NK-92 treated with Interleukin-12 subunit alpha and Interleukin-12 subunit beta, amount 100 ng/mL, for 24 hours (cell line): Measurements from ENCODE around the gene ALG14.

Experiments used
- DNase-seq: peaks from one replicate; lab custom pipeline; 2025; lab: John Stamatoyannopoulos, UW

The ALG14 gene

DNA sequence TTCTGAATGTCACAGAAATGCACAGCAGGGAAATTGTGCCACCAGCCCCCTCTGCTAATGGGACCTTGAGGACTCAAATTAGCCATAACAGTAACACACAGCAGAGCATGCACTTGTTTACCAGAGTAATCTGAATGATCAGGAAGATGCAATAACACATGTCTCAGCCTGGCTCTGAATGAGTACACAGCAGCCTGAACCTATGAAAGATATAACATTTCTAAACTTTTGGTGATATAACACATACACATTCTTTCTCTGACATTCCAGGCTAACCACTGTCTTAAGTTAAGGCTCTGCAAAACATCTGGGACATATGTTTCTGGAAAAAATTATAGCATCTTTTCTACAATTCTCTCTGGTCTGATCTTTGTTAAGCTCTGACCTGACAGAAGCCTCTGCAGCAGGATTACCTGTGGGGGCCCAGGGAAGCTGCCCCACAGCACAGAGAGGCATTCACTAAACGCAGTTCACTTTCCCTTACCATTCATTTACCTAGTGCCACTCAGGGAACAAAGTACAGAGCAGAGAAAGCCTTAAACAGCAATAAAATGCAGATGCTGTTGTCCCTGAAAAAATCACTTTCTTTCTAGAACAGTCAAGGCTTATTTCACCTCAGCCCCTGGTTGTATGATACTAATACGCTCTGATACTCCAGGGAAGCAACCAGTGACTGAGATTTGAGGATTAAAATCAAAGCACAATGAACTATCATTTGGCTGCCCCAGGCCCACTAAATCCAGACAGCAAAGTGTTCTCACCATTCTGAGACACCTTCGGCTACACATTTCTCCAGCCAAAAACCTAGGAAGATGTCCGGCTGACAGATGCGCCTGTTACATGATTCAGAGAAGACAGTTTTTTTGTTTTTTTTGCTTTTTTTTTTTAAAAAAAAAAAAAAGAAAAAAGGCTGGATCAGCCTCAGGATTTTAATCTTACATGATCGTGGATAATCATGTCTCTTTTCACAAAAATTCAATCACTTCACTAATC is 91.9 kb downstream of the ALG14 start:
- no peak for DNase-seq

DNA sequence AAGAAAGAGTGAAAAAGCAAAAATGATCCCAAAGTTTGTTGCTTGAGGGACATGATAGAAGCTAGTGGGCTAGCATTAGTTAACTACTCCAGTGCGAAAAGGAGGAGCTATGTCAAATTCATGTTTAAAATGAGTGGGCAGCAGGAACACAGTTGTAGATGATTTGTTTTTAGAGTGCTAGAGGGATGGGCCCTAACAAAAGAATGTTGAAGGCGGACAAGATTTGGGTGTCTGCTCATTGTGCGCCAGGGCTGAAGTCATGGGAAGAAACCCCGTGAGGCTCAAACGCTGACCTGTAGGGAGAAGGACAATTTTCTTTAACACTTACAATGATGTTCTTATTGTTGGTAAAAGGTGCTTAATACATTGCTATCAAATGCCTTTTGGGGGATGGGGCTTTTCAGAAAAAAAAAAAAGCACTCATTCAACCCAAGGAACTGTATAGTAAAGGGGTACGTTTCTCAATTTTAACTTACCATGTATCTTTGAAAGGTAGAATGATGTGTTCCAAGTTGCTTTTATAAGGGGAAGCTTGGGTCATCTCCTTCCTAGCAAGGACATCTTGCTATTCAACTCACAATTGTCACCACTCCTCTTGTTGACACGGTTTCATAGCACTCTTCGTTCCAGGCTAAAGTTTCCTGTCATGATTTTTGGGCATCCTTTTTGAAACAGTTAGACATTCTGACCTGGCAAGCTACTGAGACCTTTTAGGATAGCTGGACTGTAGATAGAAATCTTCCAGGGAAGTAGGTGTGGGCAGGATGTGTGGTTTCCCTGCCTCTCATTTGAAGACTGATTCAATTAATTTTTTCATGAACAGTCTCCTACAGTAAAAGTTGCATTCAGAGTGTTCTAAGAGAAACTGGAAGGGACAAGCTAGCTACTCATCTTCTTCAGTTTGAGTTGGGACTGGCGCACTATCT is 92.8 kb downstream of the ALG14 start:
- no peak for DNase-seq

- DNase-seq, result no peak
These were observed 93.6 kb downstream of the ALG14 start for GRCh38 chr1:94979131-94979530.

DNA sequence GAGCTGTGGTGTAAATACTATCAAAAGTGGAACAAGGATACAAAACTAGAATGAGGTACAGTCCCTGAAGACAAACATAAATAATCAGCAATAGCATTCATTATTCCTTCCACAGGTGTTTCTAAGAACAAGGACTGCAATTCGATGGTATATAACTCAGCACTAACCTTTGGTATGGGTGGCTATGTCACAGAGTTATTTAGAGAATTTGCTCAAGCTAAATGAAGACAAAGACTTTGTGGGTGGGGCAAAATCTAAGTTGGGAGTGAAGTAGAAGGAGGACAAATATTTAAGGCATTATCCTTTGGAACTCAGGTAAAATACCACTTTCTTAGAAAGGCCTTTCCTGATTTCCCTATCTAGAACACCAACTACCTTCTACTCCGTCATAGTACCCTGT is 94.3 kb downstream of the ALG14 start:
- no peak for DNase-seq

DNA sequence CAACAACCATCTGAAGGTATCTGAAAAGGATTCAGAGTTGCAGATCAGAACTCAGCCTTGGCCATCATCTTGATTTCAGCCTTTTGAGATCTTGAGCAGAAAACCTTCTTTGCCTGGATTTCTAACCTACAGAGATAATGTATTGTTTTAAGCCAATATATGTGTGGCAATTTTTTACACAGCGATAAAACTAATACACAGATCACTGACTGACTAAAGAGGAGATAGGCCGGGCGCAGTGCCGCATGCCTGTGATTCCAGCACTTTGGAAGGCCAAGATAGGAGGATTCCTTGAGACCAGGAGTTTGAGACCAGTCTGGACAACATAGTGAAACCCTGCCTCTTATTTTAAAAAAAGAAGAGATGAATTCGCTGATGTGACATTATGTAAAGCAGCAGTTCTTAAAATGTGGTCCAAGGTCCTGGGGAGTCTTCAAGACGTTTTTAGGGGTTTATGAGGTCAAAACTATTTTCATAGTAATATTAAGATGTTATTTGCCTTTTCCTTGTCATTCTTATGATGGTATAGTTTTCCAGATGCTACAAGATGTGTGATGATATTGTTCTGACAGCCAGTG is 95.7 kb downstream of the ALG14 start:
- DNase-seq, result no peak

DNA sequence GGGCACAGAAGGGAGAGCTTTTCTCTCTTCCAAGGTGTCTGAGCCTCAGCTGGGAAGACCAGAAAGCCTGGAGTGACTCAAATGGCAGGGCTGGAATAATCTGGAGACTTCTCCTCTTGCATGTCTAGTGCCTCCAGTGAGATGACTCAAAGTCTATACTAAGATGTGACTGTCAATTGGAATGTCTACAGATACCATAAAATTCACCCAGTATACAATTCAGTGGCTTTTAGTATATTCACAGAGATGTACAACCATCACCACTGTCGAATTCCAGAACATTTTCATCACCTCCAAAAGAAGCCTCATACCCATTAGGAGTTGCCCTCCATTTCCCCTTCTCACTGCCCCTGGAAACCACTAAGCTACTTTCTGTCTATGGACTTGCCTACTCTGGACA is 97.9 kb downstream of the ALG14 start:
- no peak for DNase-seq

DNA sequence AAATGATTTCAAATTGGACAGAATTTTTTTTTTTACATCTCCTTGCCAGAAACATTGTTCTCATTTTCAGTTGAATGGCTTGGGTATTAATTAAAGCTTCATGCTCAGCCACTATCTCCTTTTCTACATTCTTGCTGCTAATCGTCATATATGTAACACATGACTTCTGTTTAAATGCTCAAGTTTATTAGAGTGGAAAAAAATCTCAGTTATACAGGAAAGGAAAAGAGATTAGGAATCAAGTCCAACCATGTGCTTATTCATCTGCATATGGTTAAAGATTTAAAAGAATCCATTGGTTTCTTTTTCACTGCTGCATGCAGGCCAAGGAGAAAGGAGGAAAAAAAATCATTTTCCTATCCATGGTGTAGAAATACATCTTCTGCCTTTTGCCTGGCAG is 98.5 kb downstream of the ALG14 start:
- DNase-seq, result no peak

DNA sequence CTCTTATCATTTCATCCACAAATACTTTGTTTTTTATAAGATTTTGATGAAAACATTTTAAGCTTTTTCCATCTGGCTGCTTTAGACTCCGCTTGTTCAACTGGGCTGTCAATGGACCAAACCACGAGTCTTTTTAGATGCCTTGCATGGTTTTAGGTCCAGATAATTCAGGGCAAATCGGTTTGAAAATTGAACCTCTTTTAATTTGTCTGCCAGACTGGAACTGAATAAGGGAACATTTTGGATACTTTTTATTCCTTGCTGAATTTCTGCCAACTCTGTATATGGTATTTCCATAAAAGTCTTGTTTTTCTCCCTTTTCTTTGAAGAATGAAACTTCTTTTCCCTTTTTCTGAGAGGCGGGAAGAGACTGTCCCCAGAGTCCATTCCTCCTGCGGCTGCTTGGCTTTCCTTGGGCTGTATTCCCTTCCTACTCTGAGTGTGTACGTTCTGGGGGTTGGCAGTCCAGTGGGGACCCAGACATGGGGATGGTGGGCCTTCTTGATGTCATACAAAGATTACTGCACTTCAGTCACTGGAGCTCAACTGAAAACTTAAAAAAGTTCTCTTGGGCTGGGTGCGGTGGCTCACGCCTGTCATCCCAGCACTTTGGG is 99.3 kb downstream of the ALG14 start:
- DNase-seq, result no peak

DNA sequence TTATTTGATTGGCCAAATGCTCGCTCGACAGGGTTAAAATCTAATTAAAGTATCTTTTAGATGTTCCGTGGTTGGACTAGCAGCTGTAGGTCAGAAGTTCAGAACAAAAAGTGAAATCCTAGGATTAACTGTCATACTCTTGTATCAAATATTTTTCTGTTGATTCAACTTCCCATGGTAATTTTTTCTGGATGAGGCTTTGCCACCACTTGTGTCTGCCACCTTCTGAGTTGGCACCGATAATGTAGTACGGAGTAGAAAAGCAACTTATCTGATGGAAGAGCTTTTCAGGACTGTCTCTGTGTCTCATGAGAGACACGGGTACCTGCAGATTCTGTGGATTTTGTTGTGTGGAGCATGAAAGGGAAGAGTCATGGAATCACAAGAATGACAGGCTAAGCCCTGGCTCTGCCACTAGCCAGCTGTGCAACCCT is 101.2 kb downstream of the ALG14 start:
- DNase-seq, result no peak

DNA sequence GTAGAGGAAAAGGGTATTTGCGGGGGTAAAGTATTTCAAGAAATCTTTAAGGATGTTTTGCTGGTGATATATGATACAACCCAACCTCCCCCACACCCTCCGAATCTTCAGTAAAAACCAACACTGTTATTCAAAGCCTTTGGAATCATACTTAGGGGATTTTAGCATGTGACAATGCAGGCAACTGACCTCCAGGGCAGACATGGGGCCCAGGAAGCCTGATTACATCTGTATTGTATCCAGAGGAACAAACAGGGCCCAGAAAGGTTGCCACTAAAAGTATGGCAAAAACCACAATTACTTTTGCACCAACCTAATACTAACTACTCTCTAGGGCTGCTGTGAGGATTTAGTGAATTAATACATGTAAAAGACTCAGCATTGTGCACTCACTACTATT is 102.0 kb downstream of the ALG14 start:
- no peak for DNase-seq

GRCh38 chr1:94969137-94969536 is 103.6 kb downstream of the ALG14 start:
- no peak for DNase-seq

DNA sequence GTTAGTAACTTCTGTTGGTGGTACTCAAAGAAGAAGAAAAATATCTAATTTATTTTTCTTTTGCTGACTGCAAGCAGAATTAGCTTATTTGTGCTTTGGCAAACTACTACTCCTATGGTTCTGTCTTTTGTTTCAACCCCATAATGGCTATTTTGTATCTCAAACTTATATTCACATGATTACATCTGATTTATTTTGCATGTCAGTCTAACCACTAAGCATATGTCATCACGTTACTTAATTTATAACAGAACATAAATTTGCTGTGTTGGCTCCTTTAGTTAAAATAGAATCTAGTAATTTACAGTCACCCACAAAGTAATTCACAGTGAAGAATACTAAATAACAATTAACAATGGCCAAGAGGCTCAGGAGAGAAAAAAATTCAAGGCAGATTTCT is 106.7 kb downstream of the ALG14 start:
- DNase-seq, result no peak

DNA sequence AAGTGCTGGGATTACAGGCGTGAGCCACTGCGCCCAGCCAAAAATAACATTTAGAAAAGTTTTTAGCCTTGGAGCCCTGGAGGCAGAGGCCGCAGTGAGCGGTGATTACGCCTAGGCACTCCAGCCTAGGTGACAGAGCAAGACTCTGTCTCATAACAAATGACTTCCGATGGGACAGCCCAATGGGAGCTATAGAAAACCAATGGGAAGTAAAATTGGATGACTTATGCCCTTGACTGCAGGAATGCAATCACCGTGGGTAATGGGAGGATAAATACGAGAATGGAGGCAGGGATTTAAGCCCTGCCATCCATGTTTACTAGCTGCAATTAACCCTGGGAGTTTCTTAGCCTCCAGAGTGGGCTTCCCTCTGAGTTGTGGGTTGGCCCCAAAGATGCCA is 108.9 kb downstream of the ALG14 start:
- DNase-seq, result no peak

DNA sequence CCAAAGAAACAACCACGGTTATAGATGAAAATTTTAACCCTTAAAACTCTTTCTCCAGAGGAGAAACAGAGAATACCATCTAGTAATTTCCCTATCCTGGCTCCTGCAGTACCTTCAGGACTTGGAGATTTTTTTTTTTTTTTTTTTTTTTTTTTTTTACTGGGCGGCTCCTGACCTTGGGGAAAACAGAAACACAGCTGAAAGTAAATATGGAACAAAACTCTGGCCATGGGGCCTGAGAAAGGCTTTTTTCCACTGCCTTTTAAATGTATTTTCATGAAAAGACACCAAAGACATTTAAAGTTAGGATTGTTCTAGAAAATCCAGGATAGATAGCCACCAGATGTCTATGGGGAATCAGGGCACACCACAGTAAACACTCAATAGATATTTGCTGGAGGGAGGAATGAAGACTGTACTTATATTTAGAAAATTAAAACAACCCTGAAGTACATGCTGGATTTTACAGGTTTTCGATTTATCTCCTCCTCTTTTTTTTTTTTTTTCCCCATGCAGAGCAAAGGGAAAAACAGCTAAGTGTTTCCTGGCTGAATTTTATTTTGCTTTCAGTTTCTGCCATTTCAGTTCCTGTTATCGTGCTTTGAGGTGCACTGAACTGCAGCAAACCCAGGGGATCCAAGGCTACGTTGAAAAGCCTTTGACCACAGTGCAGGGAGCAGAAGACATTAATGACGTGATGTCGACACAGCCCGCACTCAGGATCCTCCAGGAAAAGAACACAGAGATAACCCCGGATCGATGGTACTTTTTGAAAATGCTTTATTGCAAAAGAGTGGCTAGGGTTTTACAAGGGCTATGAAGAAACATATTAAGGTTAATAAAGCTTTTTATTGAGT is 110.1 kb downstream of the ALG14 start:
- peak; percentile 2 for DNase-seq

DNA sequence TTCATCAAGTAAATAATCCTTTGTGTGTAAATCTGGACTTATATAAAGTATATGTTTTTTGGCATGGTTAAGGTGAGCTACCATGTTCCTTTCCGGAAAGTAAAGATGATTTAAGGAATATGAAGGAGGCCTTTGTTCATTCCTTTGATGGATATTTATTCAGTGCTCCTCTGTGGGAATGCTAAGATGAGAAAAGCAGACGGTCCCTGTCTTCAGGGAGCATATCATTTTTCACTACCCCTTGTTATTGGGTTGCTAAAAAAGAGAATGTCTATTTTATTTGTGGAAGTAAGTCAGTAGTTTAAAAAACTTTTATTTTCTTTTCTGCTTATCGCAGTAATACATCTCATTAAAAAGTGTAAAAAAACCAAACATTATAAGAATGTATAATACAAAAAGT is 110.8 kb downstream of the ALG14 start:
- DNase-seq, result no peak

GRCh38 chr1:94961582-94961981 is 111.2 kb downstream of the ALG14 start:
- no peak for DNase-seq

- no peak for DNase-seq
These were observed 114.7 kb downstream of the ALG14 start for GRCh38 chr1:94958081-94958480.

DNA sequence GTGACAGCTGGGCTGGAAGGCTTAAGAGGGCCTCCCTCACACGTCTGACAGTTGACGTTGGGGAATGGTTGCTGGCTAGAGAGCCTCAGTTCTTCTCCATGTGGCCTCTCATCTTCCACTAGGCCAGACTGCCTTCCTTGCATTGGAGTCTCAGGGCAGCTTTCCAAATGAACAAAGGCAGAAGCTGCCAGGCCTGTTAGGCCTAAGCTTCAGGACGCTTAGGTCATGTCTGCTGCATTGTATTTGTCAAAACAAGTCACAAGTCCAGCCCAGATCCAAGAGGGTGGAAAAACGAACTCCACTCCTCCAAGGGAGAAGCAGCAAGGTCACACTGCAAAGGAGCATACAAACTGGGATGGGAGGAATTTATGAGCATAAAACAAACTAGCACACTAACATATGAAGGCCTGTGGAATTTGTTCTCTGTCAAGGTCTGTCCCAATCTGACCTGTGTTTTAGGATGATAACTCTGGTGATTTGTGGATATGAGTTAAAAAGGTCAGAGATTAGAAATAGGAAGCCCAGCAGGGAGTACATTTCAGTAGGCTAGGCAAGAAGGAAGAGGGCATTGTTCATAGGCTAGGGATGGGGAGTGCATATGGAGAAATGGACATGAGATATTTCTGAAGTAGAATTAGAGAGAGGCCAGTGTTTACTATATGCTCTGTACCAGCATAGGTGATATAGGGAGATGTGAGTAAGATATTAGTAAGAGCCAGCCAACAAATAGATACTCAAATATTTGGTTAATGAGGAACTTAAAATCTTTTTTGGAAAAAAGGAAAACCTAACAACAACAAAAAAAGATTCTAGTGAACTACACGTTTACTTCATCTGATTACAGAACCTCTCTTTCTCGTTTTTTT is 116.8 kb downstream of the ALG14 start:
- no peak for DNase-seq

GRCh38 chr1:94954263-94955220 is 118.2 kb downstream of the ALG14 start:
- no peak for DNase-seq
